ENCODE data around the gene PAIP2B.

- TF ChIP-seq BMI1 (IDR thresholded peaks at IDR 0.05; ENCODE audit: borderline replicate concordance) (no peak), SUPT20H (IDR thresholded peaks at IDR 0.05; ENCODE audit: borderline replicate concordance, control insufficient read depth, low read depth, low read length) (no peak)
Measured at GRCh38 chr2:71156573-71156972, 70.3 kb downstream of the PAIP2B start.
